GM21786 (cell line): ENCODE measurements around the gene ETNK1.

Source experiments
- ATAC-seq: cut with Tn5 transposase; IDR thresholded peaks from one replicate; pipeline ENCODE4 v1.9.1; 2021; ENCODE audit not compliant: unreplicated experiment

Gene ETNK1

DNA sequence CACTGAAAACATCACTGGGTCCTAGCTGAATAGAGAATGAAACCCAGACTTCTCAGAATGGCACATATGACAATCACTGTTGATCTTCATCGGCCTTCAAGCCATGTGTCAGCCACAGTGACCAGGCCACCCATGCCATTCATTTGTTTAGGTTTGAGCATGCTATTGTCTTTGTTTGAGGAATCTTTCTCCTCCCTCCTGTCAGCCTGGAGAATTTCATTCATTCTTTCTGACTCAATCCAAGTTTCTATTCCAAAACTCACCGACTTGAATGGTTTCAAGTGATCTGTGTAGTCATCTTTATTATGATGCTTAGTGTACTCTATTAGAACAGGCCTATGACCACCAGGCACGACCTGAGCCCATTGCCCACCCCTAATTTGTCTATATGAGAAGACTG is 106.3 kb downstream of the ETNK1 start:
- ATAC-seq = no peak

DNA sequence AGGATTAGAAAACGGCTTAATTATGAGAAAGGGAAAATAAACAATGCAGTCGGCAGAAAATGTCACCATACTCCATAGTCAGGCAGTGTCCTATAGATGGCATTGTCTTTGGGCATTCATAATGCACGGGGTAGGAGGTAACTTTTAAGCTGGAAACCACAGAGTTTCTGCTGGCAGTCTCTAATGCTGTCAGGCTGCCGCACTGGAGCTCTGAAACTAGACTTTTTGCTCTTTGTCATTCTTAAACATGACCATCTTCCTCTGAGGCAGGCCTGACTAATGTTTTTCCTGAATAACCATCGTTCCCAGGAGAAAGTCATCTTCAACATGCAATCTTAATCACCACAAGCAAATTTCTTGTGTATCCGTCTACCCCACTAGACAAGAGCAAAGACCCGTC is 108.8 kb downstream of the ETNK1 start:
- no peak for ATAC-seq

DNA sequence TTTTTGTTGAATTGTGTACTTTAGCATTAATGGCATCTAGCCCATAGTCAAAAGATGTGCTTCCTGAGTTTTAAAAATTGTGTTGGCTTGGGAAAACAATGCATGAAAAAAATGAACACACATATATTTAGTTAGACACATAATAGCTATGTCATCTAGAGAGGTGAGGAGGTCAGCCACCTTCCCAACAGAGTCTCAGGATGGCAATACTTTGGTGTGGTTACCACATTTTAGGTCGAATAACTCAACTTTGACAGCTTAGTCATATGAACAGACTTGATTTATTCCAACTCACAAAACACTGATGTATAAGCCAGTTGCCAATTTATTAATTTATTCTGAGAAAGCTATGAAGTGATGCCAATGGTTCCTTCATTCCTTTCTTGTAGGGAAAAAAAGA is 114.0 kb downstream of the ETNK1 start:
- ATAC-seq = no peak
